Natural killer cell (primary cell): ENCODE measurements around the gene IMPG1. TPM values are rescaled to one million over a fixed set of nuclear protein-coding genes. Genes with fewer than 3 reads are reported as not detected.
"Not testable (repeated sequence)": the region's sequence is repeated elsewhere in the genome, so short reads cannot be mapped to it uniquely, and the experiment has no call there.

Experiments
- ATAC-seq, 3 donors: fragments of 150-1000 bp in 2 of 3; fragments of 200-7000 bp in 1 of 3; cut with Tn5 transposase; 1 replicate in 1 of 3; 2 replicates in 2 of 3; pipeline ENCODE4 v1.10.0; 2021; ENCODE audit warnings: mild to moderate bottlenecking in 2 of 3, moderate library complexity in 2 of 3
- DNase-seq, 2 donors: peaks; one replicate each; pipeline versions ENCODE4 v3.0.0 to v3.0.0-alpha.2; 2013 to 2021; ENCODE audit warnings: mixed read lengths in 1 of 2
- H3K27ac ChIP-seq: one replicate; pipeline ENCODE4 v1.5.1; 2013; ENCODE audit warnings: mild to moderate bottlenecking, low read length
- H3K27me3 ChIP-seq: one replicate; pipeline ENCODE4 v1.6.1; 2013; ENCODE audit warnings: low read length; ENCODE audit not compliant: control insufficient read depth, insufficient read depth
- H3K36me3 ChIP-seq: one replicate; pipeline ENCODE4 v1.6.1; 2013; ENCODE audit warnings: low read length; ENCODE audit not compliant: control insufficient read depth, insufficient read depth
- H3K4me1 ChIP-seq: one replicate; pipeline ENCODE4 v1.6.1; 2013; ENCODE audit warnings: low read length; ENCODE audit not compliant: control insufficient read depth, insufficient read depth
- H3K4me3 ChIP-seq: one replicate; pipeline ENCODE4 v1.5.1; 2013; ENCODE audit warnings: low read length
- H3K9me3 ChIP-seq: one replicate; pipeline ENCODE4 v1.6.1; 2013; ENCODE audit warnings: low read length; ENCODE audit not compliant: control insufficient read depth, insufficient read depth
- H3K27ac Mint-ChIP-seq, 2 donors: one replicate each; pipeline ENCODE4 v1.8.0; 2022; ENCODE audit warnings: mild to moderate bottlenecking in 2 of 2, mixed read lengths in 2 of 2, moderate library complexity in 1 of 2
- H3K27me3 Mint-ChIP-seq, 2 donors: one replicate each; pipeline ENCODE4 v1.8.0; 2022; ENCODE audit warnings: low read depth in 2 of 2, mixed read lengths in 2 of 2
- H3K36me3 Mint-ChIP-seq: one replicate; pipeline ENCODE4 v1.8.0; 2022; ENCODE audit warnings: mixed read lengths
- H3K4me1 Mint-ChIP-seq, 2 donors: one replicate each; pipeline ENCODE4 v1.8.0; 2022; ENCODE audit warnings: mixed read lengths in 2 of 2
- H3K4me3 Mint-ChIP-seq: one replicate; pipeline ENCODE4 v1.8.0; 2022; ENCODE audit warnings: mild to moderate bottlenecking, moderate library complexity, mixed read lengths
- H3K9me3 Mint-ChIP-seq, 2 donors: one replicate each; pipeline ENCODE4 v1.8.0; 2022; ENCODE audit warnings: mixed read lengths in 2 of 2
- WGBS: methylation state at CpG from one replicate; pipeline ENCODE4 v1.1.7; 2013; ENCODE audit warnings: missing lambda C conversion rate; ENCODE audit not compliant: insufficient coverage; 5-methylcytosine and 5-hydroxymethylcytosine counted together
- intact Hi-C: fragments of 100-400 bp; cut with micrococcal nuclease; formaldehyde crosslinking; loops from one replicate; pipeline ENCODE4 v1.14.2; 2022
- total RNA-seq, 4 donors: library from RNA; stranded (reverse); fragments of 120-200 nt in 1 of 4; gene quantifications; one replicate each; pipeline versions ENCODE4 v1.2.3 to v1.2.4, GENCODE V29; 2013 to 2022
- TF ChIP-seq, protein P1 (sequence below): fragments of 200-600 bp; IDR thresholded peaks from one replicate; pipeline ENCODE4 v1.8.0; 2022; ENCODE audit warnings: antibody characterized with exemption

The IMPG1 gene
- total RNA-seq, 3 donors from 2014 or later (not counting 1 experiment from before 2014, with no cell fraction given): not detected

- Mint-ChIP-seq H3K36me3 (no peaks in the 10 kb centered on the region), H3K27me3 (no peaks in the 10 kb centered on the region), H3K9me3 (peaks cover 2 to 3% of the 10 kb centered on the region in 2 donors), H3K4me1 (no peaks in the 10 kb centered on the region), H3K4me3 (no peak overlapping the region), H3K27ac (no peak overlapping the region)
- ATAC-seq: no peak
- no peak for DNase-seq
- intact Hi-C loops: no loop called here
- H3K9me3 ChIP-seq: no peaks in the 10 kb centered on the region
- H3K27me3 ChIP-seq: no peaks in the 10 kb centered on the region
- H3K4me3 ChIP-seq: no peak overlapping the region
- TF ChIP-seq, protein P1, sequence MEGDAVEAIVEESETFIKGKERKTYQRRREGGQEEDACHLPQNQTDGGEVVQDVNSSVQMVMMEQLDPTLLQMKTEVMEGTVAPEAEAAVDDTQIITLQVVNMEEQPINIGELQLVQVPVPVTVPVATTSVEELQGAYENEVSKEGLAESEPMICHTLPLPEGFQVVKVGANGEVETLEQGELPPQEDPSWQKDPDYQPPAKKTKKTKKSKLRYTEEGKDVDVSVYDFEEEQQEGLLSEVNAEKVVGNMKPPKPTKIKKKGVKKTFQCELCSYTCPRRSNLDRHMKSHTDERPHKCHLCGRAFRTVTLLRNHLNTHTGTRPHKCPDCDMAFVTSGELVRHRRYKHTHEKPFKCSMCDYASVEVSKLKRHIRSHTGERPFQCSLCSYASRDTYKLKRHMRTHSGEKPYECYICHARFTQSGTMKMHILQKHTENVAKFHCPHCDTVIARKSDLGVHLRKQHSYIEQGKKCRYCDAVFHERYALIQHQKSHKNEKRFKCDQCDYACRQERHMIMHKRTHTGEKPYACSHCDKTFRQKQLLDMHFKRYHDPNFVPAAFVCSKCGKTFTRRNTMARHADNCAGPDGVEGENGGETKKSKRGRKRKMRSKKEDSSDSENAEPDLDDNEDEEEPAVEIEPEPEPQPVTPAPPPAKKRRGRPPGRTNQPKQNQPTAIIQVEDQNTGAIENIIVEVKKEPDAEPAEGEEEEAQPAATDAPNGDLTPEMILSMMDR: no peak
- no peak overlapping the region for H3K27ac ChIP-seq
- H3K4me1 ChIP-seq: no peaks in the 10 kb centered on the region
- 86% methylated on average over 2 of the region's 3 CpGs for WGBS
- H3K36me3 ChIP-seq: no peaks in the 10 kb centered on the region
Measured at GRCh38 chr6:75906871-75907270, 165.6 kb downstream of the IMPG1 start.

- H3K4me1 Mint-ChIP-seq, intact Hi-C loops, H3K9me3 Mint-ChIP-seq, H3K36me3 Mint-ChIP-seq, H3K27ac ChIP-seq, H3K27me3 Mint-ChIP-seq, H3K36me3 ChIP-seq, DNase-seq, H3K4me1 ChIP-seq, H3K9me3 ChIP-seq, ATAC-seq, H3K27ac Mint-ChIP-seq, H3K4me3 ChIP-seq, H3K4me3 Mint-ChIP-seq, H3K27me3 ChIP-seq: not testable (repeated sequence)
- 98% methylated on average over 14 of the region's 14 CpGs for WGBS
Measured at GRCh38 chr6:75905129-75905528, 167.3 kb downstream of the IMPG1 start.

DNA sequence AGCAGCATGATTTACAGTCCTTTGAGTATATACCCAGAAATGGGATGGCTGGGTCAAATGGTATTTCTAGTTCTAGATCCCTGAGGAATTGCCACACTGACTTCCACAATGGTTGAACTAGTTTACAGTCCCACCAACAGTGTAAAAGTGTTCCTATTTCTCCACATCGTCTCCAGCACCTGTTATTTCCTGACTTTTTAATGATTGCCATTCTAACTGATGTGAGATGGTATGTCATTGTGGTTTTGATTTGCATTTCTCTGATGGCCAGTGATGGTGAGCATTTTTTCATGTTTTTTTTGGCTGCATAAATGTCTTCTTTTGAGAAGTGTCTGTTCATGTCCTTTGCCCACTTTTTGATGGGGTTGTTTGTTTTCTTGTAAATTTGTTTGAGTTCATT, 172.2 kb downstream of the IMPG1 start:
- H3K27me3 ChIP-seq, H3K9me3 Mint-ChIP-seq, DNase-seq, H3K27ac ChIP-seq, H3K9me3 ChIP-seq, ATAC-seq, H3K4me1 ChIP-seq, intact Hi-C loops, H3K36me3 ChIP-seq, H3K4me3 ChIP-seq, H3K27me3 Mint-ChIP-seq, H3K4me3 Mint-ChIP-seq, H3K4me1 Mint-ChIP-seq, H3K27ac Mint-ChIP-seq, H3K36me3 Mint-ChIP-seq: not testable (repeated sequence)
- no CpG with 5 or more reads among the region's 1 CpG for WGBS

GRCh38 chr6:75896526-75896925, 175.9 kb downstream of the IMPG1 start:
- Histone ChIP-seq H3K27me3 (no peaks in the 10 kb centered on the region), H3K4me3 (no peak overlapping the region), H3K27ac (no peak overlapping the region), H3K36me3 (no peaks in the 10 kb centered on the region), H3K9me3 (no peaks in the 10 kb centered on the region), H3K4me1 (no peaks in the 10 kb centered on the region)
- Mint-ChIP-seq H3K27me3 (no peaks in the 10 kb centered on the region), H3K36me3 (no peaks in the 10 kb centered on the region), H3K27ac (no peak overlapping the region), H3K4me3 (no peak overlapping the region), H3K9me3 (no peaks in the 10 kb centered on the region), H3K4me1 (peaks cover 0 to 5% of the 10 kb centered on the region in 2 donors)
- TF ChIP-seq, protein P1: no peak
- 100% methylated on average over 2 of the region's 3 CpGs for WGBS
- DNase-seq (no peak), ATAC-seq (no peak)
- intact Hi-C loops: no loop called here

- Mint-ChIP-seq H3K4me3 (no peak overlapping the region), H3K4me1 (peaks cover 0 to 5% of the 10 kb centered on the region in 2 donors), H3K27me3 (no peaks in the 10 kb centered on the region), H3K36me3 (no peaks in the 10 kb centered on the region), H3K9me3 (no peaks in the 10 kb centered on the region), H3K27ac (no peak overlapping the region)
- WGBS: 50% methylated on average over 2 of the region's 2 CpGs
- DNase-seq (no peak), ATAC-seq (no peak)
- intact Hi-C loops: no loop called here
- TF ChIP-seq, protein P1: no peak
- H3K9me3 ChIP-seq: no peaks in the 10 kb centered on the region
- H3K4me3 ChIP-seq: no peak overlapping the region
- H3K36me3 ChIP-seq: no peaks in the 10 kb centered on the region
- H3K27ac ChIP-seq: no peak overlapping the region
- no peaks in the 10 kb centered on the region for H3K4me1 ChIP-seq
- no peaks in the 10 kb centered on the region for H3K27me3 ChIP-seq
Measured at GRCh38 chr6:75893776-75894152, 178.7 kb downstream of the IMPG1 start.
